OCI-LY1 (cell line): ENCODE results near the gene ADCY7.

Source experiments
- H2AFZ ChIP-seq: fragments of 200-600 bp; sonication (generic), shearing (Covaris generic); 2 replicates; pipeline ENCODE4 v1.6.0; 2014; ENCODE audit warnings: antibody characterized with exemption, mild to moderate bottlenecking, low read length
- H3F3A ChIP-seq: fragments of 200-600 bp; sonication (generic), shearing (Covaris generic); 2 replicates; pipeline ENCODE4 v1.6.0; 2014; ENCODE audit warnings: mild to moderate bottlenecking, antibody characterized with exemption, low read length, moderate library complexity; ENCODE audit not compliant: insufficient read depth
- H3K27ac ChIP-seq: fragments of 200-600 bp; sonication (generic); 2 replicates; pipeline ENCODE4 v1.5.1; 2014; ENCODE audit warnings: low read length, mixed run types, mild to moderate bottlenecking, low read depth; ENCODE audit not compliant: poor library complexity, severe bottlenecking
- H3K27me3 ChIP-seq: fragments of 200-600 bp; sonication (generic); 2 replicates; pipeline ENCODE4 v1.6.0; 2014; ENCODE audit warnings: antibody characterized with exemption, mild to moderate bottlenecking, low read length, moderate library complexity; ENCODE audit not compliant: insufficient read depth
- H3K36me3 ChIP-seq: fragments of 200-600 bp; sonication (generic); 2 replicates; pipeline ENCODE4 v1.6.1; 2014; ENCODE audit warnings: mild to moderate bottlenecking, antibody characterized with exemption, low read length, moderate library complexity, mixed read lengths; ENCODE audit not compliant: insufficient read depth
- H3K4me1 ChIP-seq: fragments of 200-600 bp; sonication (generic); 2 replicates; pipeline ENCODE4 v1.5.1; 2014; ENCODE audit warnings: mild to moderate bottlenecking, low read length, moderate library complexity; ENCODE audit not compliant: insufficient read depth, severe bottlenecking
- H3K4me2 ChIP-seq: fragments of 200-600 bp; sonication (generic), shearing (Covaris generic); 2 replicates; pipeline ENCODE4 v1.6.1; 2014; ENCODE audit warnings: low read length
- H3K4me3 ChIP-seq: fragments of 200-600 bp; sonication (generic); 2 replicates; pipeline ENCODE4 v1.5.1; 2014; ENCODE audit warnings: low read length, low read depth, mild to moderate bottlenecking, mixed read lengths; ENCODE audit not compliant: poor library complexity, severe bottlenecking
- H3K79me2 ChIP-seq: fragments of 200-600 bp; shearing (Covaris generic); 2 replicates; pipeline ENCODE4 v1.6.1; 2016; ENCODE audit warnings: mixed run types, low read length, mixed read lengths; ENCODE audit not compliant: insufficient read depth
- H3K9ac ChIP-seq: fragments of 200-600 bp; sonication (generic), shearing (Covaris generic); 2 replicates; pipeline ENCODE4 v1.6.1; 2014; ENCODE audit warnings: mild to moderate bottlenecking, low read length, mixed read lengths
- H3K9me2 ChIP-seq: fragments of 200-600 bp; sonication (generic), shearing (Covaris generic); 2 replicates; pipeline ENCODE4 v1.6.1; 2014; ENCODE audit warnings: low read depth, mild to moderate bottlenecking, low read length, mixed read lengths
- H3K9me3 ChIP-seq: fragments of 200-600 bp; shearing (Covaris generic); 2 replicates; pipeline ENCODE4 v1.6.1; 2014; ENCODE audit warnings: low read length, mixed read lengths
- H4K20me1 ChIP-seq: fragments of 200-600 bp; sonication (generic), shearing (Covaris generic); 2 replicates; pipeline ENCODE4 v1.6.0; 2016; ENCODE audit warnings: mild to moderate bottlenecking, low read length; ENCODE audit not compliant: insufficient read depth
- EZH2 ChIP-seq: fragments of 200-600 bp; sonication (generic), shearing (Covaris generic); IDR thresholded peaks from 2 replicates; pipeline ENCODE4 v1.8.0; 2017; ENCODE audit warnings: borderline replicate concordance, mixed run types, mild to moderate bottlenecking, antibody characterized with exemption, low read length, moderate library complexity, mixed read lengths
- TF ChIP-seq, protein P1 (sequence below): fragments of 200-600 bp; sonication (generic), shearing (Covaris generic); IDR thresholded peaks from 2 replicates; pipeline ENCODE4 v1.5.1; 2017; ENCODE audit warnings: mild to moderate bottlenecking, antibody characterized with exemption, low read length, moderate library complexity, mixed read lengths

The ADCY7 gene

DNA sequence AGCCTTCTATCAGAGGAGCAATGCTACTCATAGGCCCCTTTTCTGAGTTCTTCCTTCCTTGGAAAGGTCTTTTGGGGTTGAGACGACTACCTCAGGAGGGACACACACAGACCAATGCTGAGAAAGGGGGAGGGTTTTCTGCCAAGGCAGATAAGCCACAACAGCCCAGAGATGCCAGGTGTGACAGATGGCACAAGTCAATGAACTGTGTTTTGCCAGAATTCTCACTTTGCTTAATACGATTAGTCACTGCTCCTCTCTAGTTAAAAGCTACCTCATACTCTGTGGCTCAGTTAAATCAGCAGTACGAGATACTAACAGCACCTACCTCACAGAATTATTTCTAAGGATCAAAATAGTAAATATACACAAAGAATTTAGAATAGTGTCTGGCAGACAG, 94.4 kb downstream of the ADCY7 start:
- Histone ChIP-seq H3K4me1 (peaks cover 24% of the 10 kb centered on the region), H3K9me2 (no peaks in the 10 kb centered on the region), H3K79me2 (peaks cover 15% of the 10 kb centered on the region; the same call in 1 of the 2 replicates), H3K27me3 (no peaks in the 10 kb centered on the region), H3F3A (no peaks in the 10 kb centered on the region; the same call in 1 of the 2 replicates), H3K9me3 (no peaks in the 10 kb centered on the region), H2AFZ (no peak overlapping the region), H3K27ac (no peak overlapping the region), H3K36me3 (peaks cover 83% of the 10 kb centered on the region), H4K20me1 (no peaks in the 10 kb centered on the region; the same call in 1 of the 2 replicates), H3K9ac (no peak overlapping the region), H3K4me3 (no peak overlapping the region), H3K4me2 (no peak overlapping the region; the same call in 1 of the 2 replicates)
- TF ChIP-seq, protein P1, sequence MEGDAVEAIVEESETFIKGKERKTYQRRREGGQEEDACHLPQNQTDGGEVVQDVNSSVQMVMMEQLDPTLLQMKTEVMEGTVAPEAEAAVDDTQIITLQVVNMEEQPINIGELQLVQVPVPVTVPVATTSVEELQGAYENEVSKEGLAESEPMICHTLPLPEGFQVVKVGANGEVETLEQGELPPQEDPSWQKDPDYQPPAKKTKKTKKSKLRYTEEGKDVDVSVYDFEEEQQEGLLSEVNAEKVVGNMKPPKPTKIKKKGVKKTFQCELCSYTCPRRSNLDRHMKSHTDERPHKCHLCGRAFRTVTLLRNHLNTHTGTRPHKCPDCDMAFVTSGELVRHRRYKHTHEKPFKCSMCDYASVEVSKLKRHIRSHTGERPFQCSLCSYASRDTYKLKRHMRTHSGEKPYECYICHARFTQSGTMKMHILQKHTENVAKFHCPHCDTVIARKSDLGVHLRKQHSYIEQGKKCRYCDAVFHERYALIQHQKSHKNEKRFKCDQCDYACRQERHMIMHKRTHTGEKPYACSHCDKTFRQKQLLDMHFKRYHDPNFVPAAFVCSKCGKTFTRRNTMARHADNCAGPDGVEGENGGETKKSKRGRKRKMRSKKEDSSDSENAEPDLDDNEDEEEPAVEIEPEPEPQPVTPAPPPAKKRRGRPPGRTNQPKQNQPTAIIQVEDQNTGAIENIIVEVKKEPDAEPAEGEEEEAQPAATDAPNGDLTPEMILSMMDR, result no peak

DNA sequence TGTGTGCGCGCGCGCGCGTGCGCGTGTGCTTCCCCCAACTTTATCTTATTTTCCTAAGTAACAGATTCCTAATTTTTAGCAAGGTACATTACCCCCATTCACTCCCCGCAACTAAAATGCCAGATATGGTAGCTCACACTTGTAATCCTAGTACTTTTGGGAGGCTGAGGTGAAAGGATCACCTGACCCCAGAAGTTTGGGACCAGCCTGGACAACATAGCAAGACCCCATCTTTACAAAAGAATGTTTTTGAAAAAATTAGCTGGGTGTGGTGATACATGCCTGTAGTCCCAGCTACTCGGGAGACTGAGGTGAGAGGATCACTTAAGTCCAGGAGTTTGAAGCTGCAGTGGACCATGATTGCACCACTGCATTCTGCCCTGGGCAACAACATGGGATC, 97.3 kb downstream of the ADCY7 start:
- H3K9me2 ChIP-seq, result no peaks in the 10 kb centered on the region
- peaks cover 45% of the 10 kb centered on the region for H3K4me1 ChIP-seq
- peaks cover 82% of the 10 kb centered on the region for H3K36me3 ChIP-seq
- no peak overlapping the region for H3K9ac ChIP-seq
- H2AFZ ChIP-seq, result no peak overlapping the region
- H3K27me3 ChIP-seq, result no peaks in the 10 kb centered on the region
- peaks cover 33% of the 10 kb centered on the region; the same call in 1 of the 2 replicates for H3K79me2 ChIP-seq
- no peaks in the 10 kb centered on the region; the same call in 1 of the 2 replicates for H4K20me1 ChIP-seq
- no peaks in the 10 kb centered on the region; the same call in 1 of the 2 replicates for H3F3A ChIP-seq
- TF ChIP-seq, protein P1, result no peak
- TF ChIP-seq EZH2, result no peak
- no peaks in the 10 kb centered on the region for H3K9me3 ChIP-seq
- no peak overlapping the region for H3K27ac ChIP-seq
- H3K4me3 ChIP-seq, result no peak overlapping the region
- no peak overlapping the region for H3K4me2 ChIP-seq

DNA sequence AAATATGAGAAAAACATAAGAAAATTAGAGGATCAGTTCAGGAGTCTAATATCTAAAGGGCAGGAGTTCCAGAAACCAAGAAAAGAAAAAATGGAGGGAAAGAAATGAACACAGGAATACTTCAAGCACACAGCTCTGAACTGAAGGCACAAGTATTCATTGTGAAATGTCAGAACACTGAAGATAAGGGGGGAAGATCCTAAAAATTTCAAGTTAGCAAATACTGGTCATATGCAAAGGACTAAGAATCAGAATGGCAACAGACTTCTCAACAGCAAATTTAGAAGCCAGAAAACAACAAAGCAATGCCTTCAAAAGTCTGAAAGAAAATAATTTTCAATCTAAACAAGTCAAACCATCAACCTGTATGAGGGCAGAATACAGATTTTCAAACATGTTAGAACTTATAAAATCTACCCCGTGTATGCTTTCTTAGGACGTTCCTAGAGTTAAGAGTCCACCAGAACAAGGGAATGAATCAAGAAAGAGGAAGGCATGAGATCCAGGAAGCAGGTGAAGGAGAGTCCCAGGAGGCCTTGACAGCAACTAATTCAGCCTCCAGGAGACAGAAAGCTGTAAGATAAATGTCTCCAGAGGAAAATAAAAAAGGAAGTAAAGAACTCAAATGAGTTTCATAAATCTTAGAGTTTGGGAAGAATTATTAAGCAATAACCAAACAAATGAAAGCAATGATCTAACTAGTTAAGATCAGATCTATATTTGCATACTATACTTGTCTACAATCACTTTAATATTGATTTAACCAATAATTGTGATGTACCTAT, 99.6 kb downstream of the ADCY7 start:
- Histone ChIP-seq H3K27ac (no peak overlapping the region), H3K9me3 (no peaks in the 10 kb centered on the region), H3K79me2 (peaks cover 26% of the 10 kb centered on the region; the same call in 1 of the 2 replicates), H3K4me2 (peak overlapping the region; percentile 12; the same call in 1 of the 2 replicates), H3K4me1 (peaks cover 38% of the 10 kb centered on the region), H3K27me3 (no peaks in the 10 kb centered on the region), H3F3A (no peaks in the 10 kb centered on the region; the same call in 1 of the 2 replicates), H3K9me2 (no peaks in the 10 kb centered on the region), H3K36me3 (peaks cover 60% of the 10 kb centered on the region), H3K4me3 (no peak overlapping the region), H2AFZ (no peak overlapping the region), H3K9ac (no peak overlapping the region; the same call in 1 of the 2 replicates), H4K20me1 (no peaks in the 10 kb centered on the region; the same call in 1 of the 2 replicates)
- TF ChIP-seq EZH2, result no peak
- TF ChIP-seq, protein P1, result no peak
